ENCODE data around the gene RETREG3. TPM values are rescaled to one million over a fixed set of nuclear protein-coding genes. Genes with fewer than 3 reads are reported as not detected.
A peak's percentile ranks its signal among the peaks of the same experiment; 100 is the strongest.

The RETREG3 gene
- total RNA-seq, 1 experiment from 2014 or later = 59.0 TPM

GRCh38 chr17:42577532-42578281 is 31.5 kb downstream of the RETREG3 start, which contains the start of gene PSMC3IP:
Gene PSMC3IP, minus strand, starts transcription at chr17:42577729. Its CDS starts 43 bp downstream, at chr17:42577686.
- TF ChIP-seq CTCF (IDR thresholded peaks at IDR 0.05; ENCODE audit: insufficient read depth in 1 of 2, low read depth in 1 of 2, low read length in 1 of 2, severe bottlenecking in 1 of 2, unreplicated experiment in 1 of 2) = peak; percentile 59 to 64
- ChIA-PET POLR2A (interaction anchor here (0.5 to 2.4 kb wide), 8 partner anchors 31 to 536 kb away, joined by 3 to 26 read pairs (median 4); partner anchors contain the start of genes BECN1, COA3, NAGLU and PLEKHH3), CTCF (interaction anchor here (0.6 to 2.9 kb wide), 38 partner anchors 9 to 435 kb away, joined by 3 to 38 read pairs (median 5); partner anchors contain the start of genes BECN1, CAVIN1, CNTD1 and COA3)
- H3K4me1 Mint-ChIP-seq (ENCODE audit: low read depth, unreplicated experiment) = peaks cover 23% of the 10 kb centered on the region
- H3K9me3 Mint-ChIP-seq (ENCODE audit: unreplicated experiment) = no peaks in the 10 kb centered on the region
- peak; percentile 95 to 97 for DNase-seq
- peak within 1 kb of the TSS; percentile 80 for H3K4me3 Mint-ChIP-seq (ENCODE audit: unreplicated experiment)
- Histone ChIP-seq H3K4me1 (peaks cover 4% of the 10 kb centered on the region), H3K36me3 (ENCODE audit: control insufficient read depth, insufficient read depth, low read length) (peaks cover 6% of the 10 kb centered on the region), H3K4me3 (ENCODE audit: low read depth, low read length) (peak within 1 kb of the TSS; percentile 82), H3K9me3 (no peaks in the 10 kb centered on the region), H3K27me3 (replicated peaks; ENCODE audit: control insufficient read depth, insufficient read depth, low read length) (no peaks in the 10 kb centered on the region)
- intact Hi-C loops (cut with micrococcal nuclease; ENCODE audit: unreplicated experiment) = loop anchor here (1.0 to 10.0 kb wide), 6 partner anchors 15 to 247 kb away; partner anchors contain the start of genes BECN1, COASY, RAMP2 and RETREG3
- H3K27me3 Mint-ChIP-seq (ENCODE audit: insufficient read depth, unreplicated experiment) = no peaks in the 10 kb centered on the region
- BruUV-seq (replicated peaks) = TSS peak; percentile 74
- peaks cover 72% of the 10 kb centered on the region for H3K36me3 Mint-ChIP-seq (ENCODE audit: insufficient read depth, unreplicated experiment)
- peak within 1 kb of the TSS; percentile 84 for H3K27ac Mint-ChIP-seq (ENCODE audit: unreplicated experiment)

- H3K36me3 Mint-ChIP-seq (ENCODE audit: insufficient read depth, unreplicated experiment) = peaks cover 78% of the 10 kb centered on the region
- Histone ChIP-seq H3K36me3 (ENCODE audit: control insufficient read depth, insufficient read depth, low read length) (peaks cover 8% of the 10 kb centered on the region), H3K4me1 (peaks cover 4% of the 10 kb centered on the region), H3K27me3 (replicated peaks; ENCODE audit: control insufficient read depth, insufficient read depth, low read length) (no peaks in the 10 kb centered on the region), H3K9me3 (no peaks in the 10 kb centered on the region), H3K4me3 (ENCODE audit: low read depth, low read length) (peak overlapping the region; percentile 82)
- intact Hi-C loops (cut with micrococcal nuclease; ENCODE audit: unreplicated experiment) = loop anchor here (1.0 to 10.0 kb wide), 4 partner anchors 15 to 248 kb away; partner anchors contain the start of genes BECN1, COASY and RAMP2
- peak overlapping the region; percentile 80 for H3K4me3 Mint-ChIP-seq (ENCODE audit: unreplicated experiment)
- peak overlapping the region; percentile 84 for H3K27ac Mint-ChIP-seq (ENCODE audit: unreplicated experiment)
- ChIA-PET CTCF (interaction anchor here (1.1 to 2.9 kb wide), 10 partner anchors 10 to 423 kb away, joined by 3 to 38 read pairs (median 10); partner anchors contain the start of genes MLX, NAGLU, RETREG3 and TUBG1), POLR2A (interaction anchor here (2.4 kb wide), 1 partner anchor 32 kb away, joined by 26 read pairs; the partner anchor contains the start of genes RETREG3 and TUBG1)
- DNase-seq = peak in 1 of 2 experiments; percentile 52
- no peaks in the 10 kb centered on the region for H3K9me3 Mint-ChIP-seq (ENCODE audit: unreplicated experiment)
- no peak for TF ChIP-seq CTCF (IDR thresholded peaks at IDR 0.05; ENCODE audit: insufficient read depth in 1 of 2, low read depth in 1 of 2, low read length in 1 of 2, severe bottlenecking in 1 of 2, unreplicated experiment in 1 of 2)
- no peaks in the 10 kb centered on the region for H3K27me3 Mint-ChIP-seq (ENCODE audit: insufficient read depth, unreplicated experiment)
- no TSS peak for BruUV-seq (replicated peaks)
- H3K4me1 Mint-ChIP-seq (ENCODE audit: low read depth, unreplicated experiment) = peaks cover 23% of the 10 kb centered on the region
These were observed 32.0 kb downstream of the RETREG3 start for GRCh38 chr17:42577140-42577531.

DNA sequence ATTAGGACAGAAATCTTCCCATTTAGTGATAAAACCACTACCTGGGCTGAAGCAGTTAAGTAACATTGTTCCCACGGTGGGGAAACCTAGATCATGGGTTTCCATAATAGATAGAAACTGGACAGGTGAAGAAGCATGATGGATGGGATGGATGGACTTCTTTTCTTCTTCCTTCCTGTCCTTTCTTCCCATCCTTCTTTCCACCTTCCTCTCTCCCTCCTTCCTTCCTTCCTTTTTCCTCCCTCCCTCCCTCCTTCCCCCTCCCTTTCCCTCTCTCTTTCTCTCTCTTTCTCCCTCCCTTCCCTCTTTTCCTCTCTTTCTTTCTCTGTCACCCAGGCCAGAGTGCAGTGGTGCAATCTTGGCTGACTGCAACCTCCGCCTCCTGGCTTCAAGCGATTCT is 34.7 kb downstream of the RETREG3 start:
- Mint-ChIP-seq H3K36me3 (ENCODE audit: insufficient read depth, unreplicated experiment) (peaks cover 89% of the 10 kb centered on the region), H3K9me3 (ENCODE audit: unreplicated experiment) (no peaks in the 10 kb centered on the region), H3K27ac (ENCODE audit: unreplicated experiment) (no peak overlapping the region), H3K27me3 (ENCODE audit: insufficient read depth, unreplicated experiment) (no peaks in the 10 kb centered on the region), H3K4me1 (ENCODE audit: low read depth, unreplicated experiment) (peaks cover 23% of the 10 kb centered on the region), H3K4me3 (ENCODE audit: unreplicated experiment) (no peak overlapping the region)
- BruUV-seq (replicated peaks) = no TSS peak
- Histone ChIP-seq H3K9me3 (no peaks in the 10 kb centered on the region), H3K4me1 (peaks cover 4% of the 10 kb centered on the region), H3K27me3 (replicated peaks; ENCODE audit: control insufficient read depth, insufficient read depth, low read length) (no peaks in the 10 kb centered on the region), H3K36me3 (ENCODE audit: control insufficient read depth, insufficient read depth, low read length) (peaks cover 15% of the 10 kb centered on the region), H3K4me3 (ENCODE audit: low read depth, low read length) (no peak overlapping the region)
- no peak for TF ChIP-seq CTCF (IDR thresholded peaks at IDR 0.05; ENCODE audit: insufficient read depth in 1 of 2, low read depth in 1 of 2, low read length in 1 of 2, severe bottlenecking in 1 of 2, unreplicated experiment in 1 of 2)
- intact Hi-C loops (cut with micrococcal nuclease; ENCODE audit: unreplicated experiment) = loop anchor here (10.0 kb wide), 1 partner anchor 250 kb away; the partner anchor contains the start of gene BECN1
- no peak for DNase-seq
- POLR2A ChIA-PET = no interaction called here
- CTCF ChIA-PET = interaction anchor here (0.6 kb wide), 1 partner anchor 393 kb away, joined by 3 read pairs; no protein-coding TSS in a partner anchor

All from Caco-2 (cell line).